NCI-H524 (cell line): ENCODE results near the gene UGGT2.
"Not testable (repeated sequence)": the region's sequence is repeated elsewhere in the genome, so short reads cannot be mapped to it uniquely, and the experiment has no call there.

Source experiments
- DNase-seq, 2 experiments: peaks; one replicate each; lab custom pipeline; 2025; lab: John Stamatoyannopoulos, UW

The UGGT2 gene

DNA sequence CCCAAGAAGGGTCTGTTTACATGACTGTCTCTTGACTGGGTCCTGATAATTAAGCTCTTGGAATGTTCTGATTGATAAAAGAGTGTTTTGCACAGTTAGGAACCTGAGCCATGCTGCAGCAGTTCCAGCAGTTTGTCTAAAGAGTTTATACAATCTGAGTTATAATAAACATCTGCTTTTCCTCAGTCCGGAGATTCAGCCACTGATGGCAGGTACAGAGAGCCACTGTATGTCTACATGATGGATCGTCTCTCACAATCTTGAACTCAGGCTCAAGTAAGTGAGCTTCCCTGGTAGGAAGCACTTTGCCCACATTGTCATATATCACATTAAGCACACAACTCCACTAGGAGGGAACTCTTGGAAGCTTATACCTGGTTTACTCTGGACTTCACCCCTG lies 84.3 kb downstream of the UGGT2 start:
- no peak for DNase-seq

DNA sequence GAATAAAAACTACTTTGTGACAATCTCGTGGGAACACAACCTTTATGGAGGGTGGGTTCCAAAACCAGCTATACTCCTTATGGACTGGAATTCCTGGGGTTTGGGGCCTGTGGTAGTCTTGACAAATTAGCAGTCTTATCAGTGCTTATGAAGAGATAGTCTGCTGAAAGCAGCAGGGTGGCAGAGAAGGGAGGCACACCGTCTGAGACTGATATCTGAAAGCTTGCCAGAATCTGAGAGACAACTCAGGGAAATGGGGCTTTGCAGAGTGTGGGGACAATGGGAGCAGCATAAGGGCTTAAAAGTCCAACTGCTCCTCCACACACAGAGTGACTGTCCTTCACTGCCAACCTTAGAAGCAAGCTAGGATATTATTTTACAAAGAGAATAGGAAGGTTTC lies 95.9 kb downstream of the UGGT2 start:
- DNase-seq, result no peak

DNA sequence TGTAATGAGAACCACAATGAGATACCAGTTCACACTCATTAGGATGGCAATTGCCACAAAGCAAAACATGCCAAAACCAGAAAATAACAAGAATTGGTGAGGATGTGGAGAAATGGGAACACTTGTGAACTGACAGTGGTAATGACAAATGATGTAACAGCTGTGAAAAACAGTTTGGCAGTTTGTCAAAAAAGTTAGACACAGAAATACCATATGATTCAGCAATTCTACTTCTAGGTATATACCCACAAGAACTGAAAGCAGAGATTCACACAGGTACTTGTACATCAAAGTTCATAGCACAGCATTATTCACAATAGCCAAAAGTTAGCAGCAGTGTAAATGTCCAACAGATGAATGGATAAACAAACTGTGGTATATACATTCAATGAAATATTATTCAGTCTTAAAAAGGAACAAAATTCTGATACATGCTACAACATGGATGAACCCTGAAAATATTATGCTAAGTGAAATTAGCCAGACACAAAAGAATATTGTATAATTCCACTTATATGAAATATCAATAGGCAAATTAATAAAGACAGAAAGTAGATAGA lies 96.5 kb downstream of the UGGT2 start:
- no peak for DNase-seq

DNA sequence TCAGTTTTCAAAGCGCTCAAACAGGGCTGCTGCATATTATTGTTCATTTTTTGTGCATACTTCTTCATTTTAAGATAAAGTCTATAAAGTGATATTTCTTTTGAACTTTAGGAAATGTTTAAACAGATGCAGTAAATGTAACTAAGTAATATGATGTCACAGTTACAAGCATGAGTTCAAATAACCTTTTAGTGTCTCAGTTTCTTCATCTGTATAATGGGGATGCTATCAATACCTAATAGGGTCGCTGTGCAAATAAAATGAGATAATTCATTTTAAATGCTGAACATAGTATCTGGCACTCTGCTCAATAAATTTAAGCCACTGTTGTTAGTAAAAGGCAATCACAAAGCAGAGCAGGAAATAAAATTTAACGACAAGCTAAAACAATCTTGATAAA lies 97.5 kb downstream of the UGGT2 start:
- DNase-seq, result no peak

DNA sequence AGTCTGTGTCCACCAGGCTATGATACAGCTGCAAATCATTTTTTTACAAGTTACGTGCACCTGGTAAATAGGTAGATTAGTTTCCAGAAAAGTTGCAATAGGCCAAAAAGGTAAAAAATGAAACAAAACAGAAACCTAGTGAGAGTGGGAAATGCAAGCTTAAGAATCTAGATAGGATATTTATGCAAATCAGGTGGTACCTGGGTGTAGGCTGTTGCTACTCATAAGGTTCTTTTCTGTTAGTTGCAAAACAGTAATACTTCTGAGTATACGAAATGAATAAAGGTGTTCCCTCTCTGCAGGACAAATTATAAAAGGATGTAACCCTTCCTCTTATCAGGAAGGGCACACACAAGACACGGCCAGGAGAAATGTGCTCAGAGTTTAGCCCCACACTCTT lies 97.9 kb downstream of the UGGT2 start:
- DNase-seq, result no peak

DNA sequence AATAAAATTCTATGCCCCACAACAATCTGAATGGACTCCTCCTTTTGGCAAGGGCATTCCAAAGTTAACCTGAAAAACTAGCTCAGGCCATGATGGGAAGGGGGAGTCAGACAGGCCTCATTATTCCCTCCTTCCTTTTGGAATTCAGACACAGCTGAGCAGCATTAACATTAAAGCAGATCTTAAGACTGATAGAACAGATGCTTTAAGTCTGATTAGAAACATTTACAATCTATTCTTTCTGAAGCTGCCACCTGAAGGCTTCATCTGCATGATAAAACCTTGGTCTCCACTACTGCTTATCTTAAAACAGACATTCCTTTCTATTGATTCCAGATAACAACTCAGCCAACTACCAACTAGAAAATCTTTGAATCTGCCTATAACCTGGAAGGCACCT lies 98.9 kb downstream of the UGGT2 start:
- DNase-seq, result no peak

DNA sequence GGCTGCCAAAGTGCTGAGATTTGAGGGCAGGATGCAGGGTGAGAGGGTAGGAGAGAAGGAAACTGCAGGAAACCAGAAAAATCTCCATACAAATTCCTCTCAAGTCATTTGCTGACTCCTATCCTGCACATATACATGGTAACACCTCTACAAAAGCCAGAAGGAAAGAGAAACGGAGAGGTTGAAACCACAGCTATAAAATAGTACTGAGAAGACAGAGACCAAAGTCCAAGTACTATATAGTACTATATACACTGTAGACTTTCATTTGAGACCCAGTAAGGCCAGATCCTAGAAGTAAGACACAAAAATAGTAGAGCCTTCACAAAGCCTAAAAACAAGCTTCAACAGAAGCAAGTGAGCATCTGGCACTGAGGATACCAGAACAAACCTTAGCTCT lies 103.1 kb downstream of the UGGT2 start:
- no peak for DNase-seq

DNA sequence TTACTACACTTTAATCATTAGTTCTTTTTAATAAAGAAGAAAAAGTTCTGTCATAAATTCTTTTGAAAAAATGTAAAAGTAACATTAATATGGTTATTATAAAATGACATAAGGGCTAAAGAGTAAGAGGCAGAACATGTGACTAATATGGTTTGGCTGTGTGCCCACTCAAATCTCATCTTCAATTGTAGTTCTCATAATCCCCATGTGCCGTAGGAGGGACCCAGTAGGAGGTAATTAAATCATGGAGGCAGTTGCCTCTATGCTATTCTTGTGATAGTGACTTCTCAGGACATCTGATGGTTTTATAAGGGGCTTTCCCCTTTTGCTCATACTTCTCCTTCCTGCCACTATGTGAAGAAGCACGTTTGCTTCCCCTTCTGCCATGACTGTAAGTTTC lies 104.5 kb downstream of the UGGT2 start:
- peak; percentile 46 to 74 for DNase-seq

DNA sequence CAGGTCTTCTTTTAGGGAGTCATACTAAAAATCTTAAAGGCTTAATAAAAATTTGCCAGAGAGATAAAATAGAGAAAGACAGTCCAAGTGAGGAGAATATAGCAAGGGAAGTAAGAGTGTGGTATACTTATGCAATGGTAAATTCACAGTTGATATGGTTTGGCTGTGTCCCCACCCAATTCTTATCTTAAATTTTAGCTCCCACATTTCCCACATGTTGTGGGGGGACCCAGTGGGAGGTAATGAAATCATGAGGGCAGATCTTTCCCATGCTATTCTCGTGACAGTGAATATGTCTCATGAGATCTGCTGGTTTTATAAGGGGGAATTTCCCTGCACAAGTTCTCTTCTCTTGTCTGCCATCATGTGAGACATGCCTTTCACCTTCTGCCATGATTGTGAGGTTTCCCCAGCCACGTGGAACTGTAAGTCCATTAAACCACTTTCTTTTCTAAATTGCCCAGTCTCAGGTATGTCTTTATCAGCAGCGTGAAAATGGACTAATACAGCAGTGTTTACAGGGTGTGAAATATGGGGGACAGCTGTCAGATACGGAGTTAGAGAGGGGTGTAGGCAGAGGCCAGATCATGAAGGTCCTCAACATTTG lies 115.4 kb downstream of the UGGT2 start:
- DNase-seq, result no peak

DNA sequence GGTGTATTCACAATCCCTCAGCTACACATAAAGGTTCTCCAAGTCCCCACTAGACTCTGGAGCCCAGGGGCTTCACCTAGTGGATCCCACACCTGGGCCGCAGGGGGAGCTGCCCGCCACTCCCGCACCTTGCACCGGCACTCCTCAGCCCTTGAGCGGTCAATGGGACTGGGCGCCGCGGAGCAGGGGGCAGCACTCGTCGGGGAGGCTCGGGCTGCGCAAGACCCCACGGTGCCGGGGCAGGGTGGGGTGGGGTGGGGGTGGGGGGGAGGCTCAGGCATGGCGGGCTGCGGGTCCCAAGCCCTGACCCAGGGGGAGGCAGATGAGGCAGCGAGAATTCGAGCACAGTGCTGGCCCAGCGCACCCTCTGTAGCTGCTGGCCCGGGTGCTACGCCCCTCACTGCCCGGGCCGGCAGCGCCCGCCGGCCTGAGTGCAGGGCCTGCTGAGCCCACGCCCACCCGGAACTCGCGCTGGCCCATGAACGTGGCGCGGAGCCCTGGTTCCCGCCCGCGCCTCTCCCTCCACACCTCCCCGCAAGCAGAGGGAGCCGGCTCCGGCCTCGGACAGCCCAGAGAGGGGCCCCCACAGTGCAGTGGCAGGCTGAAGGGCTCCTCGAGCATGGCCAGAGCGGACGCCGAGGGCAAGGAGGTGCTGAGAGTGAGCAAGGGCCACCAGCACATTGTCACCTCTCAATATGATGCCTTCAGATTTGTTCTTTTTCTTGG lies 121.7 kb downstream of the UGGT2 start:
- no peak for DNase-seq

DNA sequence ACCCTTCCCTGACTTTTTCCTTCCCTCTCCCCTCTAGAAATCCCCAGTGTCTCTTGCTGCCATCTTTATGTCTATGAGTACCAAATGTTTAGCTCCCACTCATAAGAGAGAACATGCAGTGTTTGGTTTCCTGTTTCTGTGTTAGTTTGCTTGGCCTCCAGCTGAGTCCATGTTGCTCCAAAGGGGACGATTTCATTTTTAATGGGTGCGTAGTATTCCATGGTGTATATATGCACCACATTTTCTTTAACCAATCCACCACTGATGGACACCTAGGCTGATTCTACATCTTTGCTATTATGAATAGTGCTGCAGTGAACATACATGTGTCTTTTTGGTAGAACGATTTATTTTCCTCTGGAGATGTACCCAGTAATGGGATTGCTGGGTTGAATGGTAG lies 123.8 kb downstream of the UGGT2 start:
- DNase-seq, result no peak

DNA sequence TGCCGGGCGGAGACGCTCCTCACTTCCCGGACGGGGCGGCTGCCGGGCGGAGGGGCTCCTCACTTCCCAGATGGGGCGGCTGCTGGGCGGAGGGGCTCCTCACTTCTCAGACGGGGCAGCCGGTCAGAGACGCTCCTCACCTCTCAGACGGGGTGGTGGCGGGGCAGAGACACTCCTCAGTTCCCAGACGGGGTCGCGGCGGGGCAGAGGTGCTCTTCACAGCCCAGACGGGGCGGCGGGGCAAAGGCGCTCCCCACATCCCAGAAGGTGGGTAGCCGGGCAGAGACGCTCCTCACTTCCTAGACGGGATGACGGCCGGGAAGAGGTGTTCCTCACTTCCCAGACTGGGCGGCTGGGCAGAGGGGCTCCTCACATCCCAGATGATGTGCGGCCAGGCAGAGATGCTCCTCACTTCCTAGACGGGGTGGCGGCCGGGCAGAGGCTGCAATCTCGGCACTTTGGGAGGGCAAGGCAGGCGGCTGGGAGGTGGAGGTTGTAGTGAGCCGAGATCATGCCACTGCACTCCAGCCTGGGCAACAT lies 124.8 kb downstream of the UGGT2 start:
- DNase-seq, result not testable (repeated sequence)

DNA sequence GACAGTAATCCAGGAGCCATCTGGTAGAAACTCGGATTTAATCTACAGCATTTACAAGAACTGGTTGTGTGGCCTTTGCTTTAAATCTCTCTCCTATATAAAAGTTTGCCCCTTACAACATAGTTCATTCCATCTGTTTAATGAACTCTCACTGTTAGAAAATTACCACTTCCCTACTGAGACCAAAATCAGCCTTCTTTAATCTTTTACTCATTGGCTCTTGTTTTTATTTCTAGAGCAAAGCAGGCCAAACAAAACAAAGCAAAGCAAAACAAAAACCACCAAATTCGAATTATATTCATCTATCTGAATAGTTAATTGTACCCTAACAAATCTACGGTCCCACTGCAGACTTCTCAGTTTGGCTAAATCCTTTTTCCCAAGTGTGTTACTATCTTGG lies 127.0 kb downstream of the UGGT2 start:
- DNase-seq, result peak; percentile 18 to 71

DNA sequence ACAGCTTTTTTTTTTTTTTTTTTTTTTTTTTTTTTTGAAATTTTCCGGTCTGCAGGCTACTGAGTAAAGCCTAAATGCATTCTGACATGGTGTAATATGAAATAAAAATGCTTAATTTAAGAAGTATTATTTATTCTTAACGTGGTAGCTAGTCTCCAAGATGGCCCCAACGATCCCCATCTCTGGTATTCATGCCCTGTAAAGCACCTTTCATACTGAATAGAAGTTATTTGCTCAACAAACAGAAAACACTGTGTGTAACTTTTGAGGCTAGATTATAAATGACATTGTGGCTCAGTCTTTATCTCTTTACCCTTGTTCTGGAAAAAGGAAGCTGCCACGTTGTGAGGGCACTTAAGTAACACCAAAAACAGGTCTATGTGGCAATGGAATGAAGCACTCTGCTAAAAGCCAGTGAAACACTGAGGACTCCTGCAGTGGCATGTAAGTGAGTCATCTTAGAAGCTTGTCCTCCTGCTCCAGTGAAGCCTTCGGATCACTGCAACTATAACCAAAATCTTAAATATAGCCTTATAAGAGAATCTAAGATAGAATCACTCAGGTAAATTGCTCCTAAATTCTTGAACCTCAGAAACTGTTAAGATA lies 128.7 kb downstream of the UGGT2 start:
- DNase-seq, result no peak

DNA sequence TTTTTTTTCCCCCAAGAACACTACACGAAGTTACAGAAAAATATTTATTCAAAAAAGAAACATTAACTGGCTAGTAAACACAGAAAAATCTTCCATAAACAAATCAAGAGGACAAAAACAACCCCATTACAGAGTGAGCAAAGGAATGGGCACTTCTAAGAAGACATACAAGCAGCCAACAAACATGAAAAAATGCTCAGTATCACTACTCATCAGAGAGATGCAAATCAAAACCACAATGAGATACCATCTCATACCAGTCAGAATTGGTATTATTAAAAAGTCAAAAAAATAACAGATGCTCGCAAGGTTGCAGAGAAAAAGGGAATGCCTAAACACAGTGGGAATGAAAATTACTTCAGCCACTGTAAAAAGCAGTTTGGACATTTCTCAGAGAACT lies 131.7 kb downstream of the UGGT2 start:
- no peak for DNase-seq

DNA sequence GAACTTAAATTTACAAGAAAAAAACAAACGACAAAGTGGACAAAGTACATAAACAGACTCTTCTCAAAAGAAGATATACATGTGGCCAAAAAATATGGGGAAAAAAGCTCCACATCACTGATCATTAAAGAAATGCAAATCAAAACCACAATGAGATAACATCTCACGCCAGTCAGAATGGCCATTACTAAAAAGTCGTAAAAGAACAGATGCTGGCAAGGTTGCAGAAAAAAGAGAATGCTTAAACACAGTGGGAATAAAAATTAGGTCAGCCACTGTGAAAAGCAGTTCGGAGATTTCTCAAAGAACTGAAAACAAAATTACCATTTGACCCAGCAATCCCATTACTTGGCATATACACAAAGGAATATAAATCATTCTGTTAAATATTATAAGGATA lies 132.7 kb downstream of the UGGT2 start:
- DNase-seq, result no peak

DNA sequence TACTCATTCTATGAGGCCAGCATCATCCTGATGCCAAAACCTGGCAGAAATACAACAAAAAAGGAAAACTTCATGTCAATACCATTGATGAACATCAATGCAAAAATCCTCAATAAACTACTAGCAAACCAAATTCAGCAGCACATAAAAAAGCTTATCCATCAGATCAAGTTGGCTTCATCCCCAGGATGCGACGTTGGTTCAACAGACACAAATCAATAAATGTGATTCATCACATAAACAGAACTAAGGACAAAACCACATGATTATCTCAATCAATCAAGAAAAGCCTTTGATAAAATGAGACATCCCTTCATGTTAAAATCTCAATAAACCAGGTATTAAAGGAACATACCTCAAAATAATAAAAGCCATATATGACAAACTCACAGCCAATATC lies 134.3 kb downstream of the UGGT2 start:
- no peak for DNase-seq

DNA sequence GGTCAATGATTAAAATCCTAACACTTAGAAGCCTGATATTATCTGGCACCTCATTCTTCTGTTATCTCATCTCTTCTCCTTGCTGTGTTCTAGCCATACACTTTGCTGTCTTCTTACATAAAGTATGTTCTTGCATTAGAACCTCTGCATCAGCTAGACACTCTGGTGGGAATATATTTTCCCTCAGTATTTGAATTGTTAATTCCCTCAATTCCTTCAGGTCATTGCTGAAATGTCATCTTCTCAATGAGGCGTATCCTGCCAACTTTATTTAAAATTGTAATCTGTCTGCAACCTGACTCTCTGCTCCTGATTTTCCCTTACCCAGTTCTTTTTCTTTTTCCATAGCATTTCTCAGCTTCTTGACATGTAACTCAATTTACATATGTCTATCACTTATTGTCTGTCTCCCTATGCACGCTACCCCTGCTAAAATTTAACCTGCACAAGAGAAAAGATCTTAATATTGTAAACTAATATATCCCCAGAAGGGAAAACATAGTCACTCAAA lies 138.2 kb downstream of the UGGT2 start:
- DNase-seq, result no peak

DNA sequence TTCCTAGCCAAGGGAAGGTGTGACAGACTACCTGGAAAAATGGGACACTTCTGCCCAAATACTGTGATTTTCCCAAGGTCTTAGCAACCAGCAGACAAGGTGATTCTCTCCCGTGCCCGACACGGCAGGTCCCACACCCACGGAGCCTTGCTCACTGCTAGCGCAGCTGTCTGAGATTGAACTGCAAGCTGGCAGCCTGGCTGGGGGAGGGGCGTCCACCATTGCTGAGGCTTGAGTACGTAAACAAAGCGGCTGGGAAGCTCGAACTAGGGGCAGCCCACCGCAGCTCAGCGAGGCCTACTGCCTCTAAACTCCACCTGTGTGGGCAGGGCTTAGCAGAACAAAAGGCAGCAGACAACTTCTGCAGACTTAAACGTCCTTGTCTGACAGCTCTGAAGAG lies 146.2 kb downstream of the UGGT2 start:
- no peak for DNase-seq

DNA sequence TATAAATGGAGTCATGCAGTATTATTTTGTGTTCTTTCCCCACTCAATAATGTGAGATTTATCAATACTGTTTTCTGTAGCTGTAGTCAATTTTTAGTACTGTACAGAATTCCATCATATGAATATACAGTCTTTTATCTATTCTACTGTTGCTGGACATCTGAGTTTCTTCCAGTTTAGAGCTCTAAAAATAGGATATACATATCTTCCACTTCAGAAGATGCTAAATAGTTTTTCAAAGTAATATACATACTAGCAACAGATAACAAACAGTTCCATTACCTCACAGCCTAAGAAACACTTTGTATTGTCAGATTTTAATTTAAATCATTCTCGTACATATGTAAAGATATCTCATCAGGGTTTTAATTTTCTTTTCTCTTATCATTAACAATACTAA lies 149.6 kb downstream of the UGGT2 start:
- DNase-seq, result no peak

DNA sequence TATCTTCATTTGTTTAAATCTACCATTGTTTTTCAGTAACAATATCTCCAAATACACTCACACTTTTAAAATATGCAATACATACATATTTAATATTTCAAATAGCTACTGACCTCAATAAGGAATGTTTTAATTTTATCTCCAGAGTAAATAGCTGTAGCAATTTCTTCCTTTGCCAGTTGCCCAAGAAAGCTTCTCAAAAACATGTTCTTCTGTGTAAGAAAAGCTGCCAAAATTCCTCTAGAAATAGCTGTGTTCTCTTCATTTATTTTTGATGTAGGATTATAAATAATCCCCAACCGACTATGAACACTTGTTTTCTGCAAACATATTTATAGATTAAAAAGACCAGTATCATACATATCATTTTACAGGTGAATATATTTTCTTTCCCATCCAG lies 150.5 kb downstream of the UGGT2 start:
- no peak for DNase-seq

DNA sequence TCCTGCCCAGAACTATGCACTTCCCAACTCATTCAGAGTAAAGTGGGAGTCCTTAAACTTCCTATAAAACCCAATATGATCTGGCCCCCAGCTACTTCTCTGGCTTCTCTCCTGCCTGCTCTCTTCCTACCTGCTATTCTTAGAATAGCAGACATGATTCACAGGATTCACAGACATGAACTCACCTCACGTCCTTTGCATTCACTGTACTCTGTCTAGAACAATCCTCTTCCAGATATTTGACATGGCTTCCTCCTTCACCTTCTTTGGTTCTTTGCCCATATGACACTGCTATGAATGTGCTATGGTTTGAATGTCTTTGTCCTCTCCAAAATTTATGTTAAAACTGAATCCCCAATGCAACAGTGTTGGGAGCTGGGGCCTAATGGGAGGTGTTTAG lies 154.9 kb downstream of the UGGT2 start:
- no peak for DNase-seq

DNA sequence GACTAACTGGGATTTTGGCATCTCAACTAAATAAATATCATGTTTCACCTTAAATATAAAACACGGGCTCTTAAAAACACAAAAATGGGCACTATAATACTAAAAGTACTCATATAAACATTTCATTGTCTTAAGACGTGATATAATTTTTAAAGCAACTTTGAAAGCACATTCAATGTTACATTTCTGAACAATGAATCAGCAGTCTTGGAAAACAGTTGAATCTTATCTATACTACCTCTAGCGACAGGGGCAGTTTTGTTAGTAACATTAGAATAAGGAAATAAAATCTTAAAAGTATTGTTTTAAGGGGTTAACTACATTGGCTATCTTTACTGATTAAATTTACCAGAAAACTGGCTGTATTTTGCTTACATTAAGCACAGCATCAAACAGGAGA lies 156.9 kb downstream of the UGGT2 start:
- no peak for DNase-seq
